HEK293 (cell line): ENCODE measurements around the gene EFNB1.

Source experiments
- CTCF ChIA-PET: fragments of 350-600 bp; formaldehyde crosslinking; extraction: SDS; loops from one replicate; lab custom pipeline; 2021; ENCODE audit warnings: antibody characterized with exemption; lab: Yijun Ruan, JAX
- POLR2A ChIA-PET: fragments of 300-600 bp; formaldehyde crosslinking; extraction: SDS; loops from one replicate; lab custom pipeline; 2020; ENCODE audit warnings: antibody characterized with exemption, inconsistent platforms; lab: Yijun Ruan, JAX
- H3K27ac ChIP-seq: fragments of 200-500 bp; sonication (Bioruptor generic); 2 replicates; pipeline ENCODE4 v1.5.1; 2014; ENCODE audit warnings: low read depth, low read length, control low read depth, inconsistent platforms; ENCODE audit errors: extremely low read depth
- H3K36me3 ChIP-seq, 2 experiments: fragments of 200-500 bp in 1 of 2; sonication (Bioruptor generic) in 1 of 2; 1 replicate in 1 of 2; 2 replicates in 1 of 2; pipeline ENCODE4 v1.5.1; 2014 to 2017; ENCODE audit warnings: inconsistent platforms in 2 of 2, low read length in 2 of 2; ENCODE audit not compliant: control insufficient read depth in 2 of 2, insufficient read depth in 1 of 2
- H3K4me1 ChIP-seq: fragments of 200-500 bp; sonication (Bioruptor generic); 2 replicates; pipeline ENCODE4 v1.5.1; 2014; ENCODE audit warnings: mild to moderate bottlenecking, low read length, inconsistent platforms; ENCODE audit not compliant: control insufficient read depth, insufficient read depth
- H3K4me3 ChIP-seq: 2 replicates; pipeline ENCODE4 v1.5.1; 2011; ENCODE audit warnings: low read depth, mild to moderate bottlenecking, control low read depth, low read length, moderate library complexity
- H3K9me3 ChIP-seq: fragments of 200-500 bp; sonication (Bioruptor generic); 2 replicates; pipeline ENCODE4 v1.5.1; 2014; ENCODE audit warnings: low read depth, low read length, inconsistent platforms; ENCODE audit not compliant: control insufficient read depth, insufficient read depth
- GLI4 ChIP-seq: fragments of 450-650 bp; formaldehyde crosslinking; IDR thresholded peaks from 2 replicates; pipeline ENCODE4 v1.5.1; 2016; ENCODE audit warnings: missing biosample characterization, missing genetic modification characterization
- KLF8 ChIP-seq: fragments of 450-650 bp; formaldehyde crosslinking; IDR thresholded peaks from 2 replicates; pipeline ENCODE4 v1.5.1; 2016; ENCODE audit warnings: missing biosample characterization, missing genetic modification characterization
- KLF9 ChIP-seq: fragments of 450-650 bp; formaldehyde crosslinking; IDR thresholded peaks from 2 replicates; pipeline ENCODE4 v1.5.1; 2016; ENCODE audit warnings: missing biosample characterization, missing genetic modification characterization, low read depth
- MYNN ChIP-seq: fragments of 450-650 bp; formaldehyde crosslinking; IDR thresholded peaks from 2 replicates; pipeline ENCODE4 v1.5.1; 2016; ENCODE audit warnings: missing biosample characterization, missing genetic modification characterization, borderline replicate concordance
- REST ChIP-seq: fragments of 450-650 bp; formaldehyde crosslinking; IDR thresholded peaks from 2 replicates; pipeline ENCODE4 v1.5.1; 2016; ENCODE audit warnings: missing biosample characterization, missing genetic modification characterization
- ZFP41 ChIP-seq: fragments of 450-650 bp; formaldehyde crosslinking; IDR thresholded peaks from 2 replicates; pipeline ENCODE4 v1.5.1; 2016; ENCODE audit warnings: missing biosample characterization, missing genetic modification characterization, borderline replicate concordance
- ZIC2 ChIP-seq: fragments of 450-650 bp; formaldehyde crosslinking; IDR thresholded peaks from 2 replicates; pipeline ENCODE4 v1.5.1; 2016; ENCODE audit warnings: missing biosample characterization, missing genetic modification characterization
- ZNF10 ChIP-seq: fragments of 450-650 bp; formaldehyde crosslinking; IDR thresholded peaks from 2 replicates; pipeline ENCODE4 v1.5.1; 2017; ENCODE audit warnings: missing biosample characterization, missing genetic modification characterization
- ZNF266 ChIP-seq: fragments of 450-650 bp; formaldehyde crosslinking; IDR thresholded peaks from 2 replicates; pipeline ENCODE4 v1.5.1; 2016; ENCODE audit warnings: missing biosample characterization, missing genetic modification characterization, low read depth
- ZNF311 ChIP-seq: fragments of 450-650 bp; formaldehyde crosslinking; IDR thresholded peaks from 2 replicates; pipeline ENCODE4 v1.5.1; 2017; ENCODE audit warnings: missing biosample characterization, missing genetic modification characterization, borderline replicate concordance
- ZNF423 ChIP-seq: fragments of 450-650 bp; formaldehyde crosslinking; IDR thresholded peaks from 2 replicates; pipeline ENCODE4 v1.5.1; 2016; ENCODE audit warnings: missing biosample characterization, missing genetic modification characterization
- ZNF501 ChIP-seq: fragments of 450-650 bp; formaldehyde crosslinking; IDR thresholded peaks from 2 replicates; pipeline ENCODE4 v1.5.1; 2016; ENCODE audit warnings: missing biosample characterization, missing genetic modification characterization
- ZNF518A ChIP-seq: fragments of 450-650 bp; formaldehyde crosslinking; conservative IDR thresholded peaks from 2 replicates; pipeline ENCODE4 v1.5.1; 2016; ENCODE audit warnings: low read depth, missing biosample characterization, missing genetic modification characterization
- ZNF561 ChIP-seq: fragments of 450-650 bp; IDR thresholded peaks from 2 replicates; pipeline ENCODE4 v1.5.1; 2018; ENCODE audit warnings: missing biosample characterization, missing genetic modification characterization, borderline replicate concordance
- ZNF585B ChIP-seq: fragments of 450-650 bp; formaldehyde crosslinking; IDR thresholded peaks from 2 replicates; pipeline ENCODE4 v1.5.1; 2016; ENCODE audit warnings: missing biosample characterization, missing genetic modification characterization
- ZNF596 ChIP-seq: fragments of 450-650 bp; IDR thresholded peaks from 2 replicates; pipeline ENCODE4 v1.5.0; 2018; ENCODE audit warnings: missing biosample characterization, mild to moderate bottlenecking, missing genetic modification characterization, moderate library complexity
- ZNF654 ChIP-seq: fragments of 450-650 bp; formaldehyde crosslinking; IDR thresholded peaks from 2 replicates; pipeline ENCODE4 v1.5.1; 2016; ENCODE audit warnings: low read depth, missing biosample characterization, missing genetic modification characterization

Gene EFNB1

GRCh38 chrX:68807818-68808217 lies 21.0 kb upstream of the EFNB1 start:
- Histone ChIP-seq H3K36me3 (no peaks in the 10 kb centered on the region), H3K4me3 (no peak overlapping the region), H3K9me3 (peaks cover 4% of the 10 kb centered on the region; the same call in 1 of the 2 replicates), H3K27ac (no peak overlapping the region), H3K4me1 (no peaks in the 10 kb centered on the region)
- CTCF ChIA-PET: interaction anchor here (0.6 to 5.1 kb wide), 23 partner anchors 9 to 1156 kb away, joined by 3 to 62 read pairs (median 4); partner anchors contain the start of gene EFNB1
- TF ChIP-seq ZNF10 (tag by site-specific recombination) (no peak), ZNF501 (tag by site-specific recombination) (no peak), ZNF654 (tag by site-specific recombination) (peak; percentile 37)
- POLR2A ChIA-PET: no interaction called here

GRCh38 chrX:68808686-68809357 lies 20.0 kb upstream of the EFNB1 start:
- TF ChIP-seq ZNF596 (tag by site-specific recombination) (peak; percentile 98), ZNF423 (tag by site-specific recombination) (no peak), KLF9 (tag by site-specific recombination) (no peak), ZNF654 (tag by site-specific recombination) (peak; percentile 5; the same call in 1 of the 2 replicates), ZNF311 (no peak)
- Histone ChIP-seq H3K9me3 (peaks cover 9% of the 10 kb centered on the region), H3K4me1 (no peaks in the 10 kb centered on the region), H3K27ac (no peak overlapping the region), H3K4me3 (no peak overlapping the region), H3K36me3 (no peaks in the 10 kb centered on the region)
- ChIA-PET POLR2A (no interaction called here), CTCF (interaction anchor here (0.6 to 5.1 kb wide), 16 partner anchors 8 to 1114 kb away, joined by 3 to 62 read pairs (median 5); partner anchors contain the start of gene EFNB1)

- ChIA-PET CTCF (interaction anchor here (0.5 to 4.0 kb wide), 9 partner anchors 8 to 567 kb away, joined by 3 to 33 read pairs (median 4); partner anchors contain the start of gene EFNB1), POLR2A (no interaction called here)
- H3K36me3 ChIP-seq: no peaks in the 10 kb centered on the region
- no peaks in the 10 kb centered on the region for H3K4me1 ChIP-seq
- no peak overlapping the region for H3K27ac ChIP-seq
- H3K4me3 ChIP-seq: no peak overlapping the region
- no peak for TF ChIP-seq ZIC2 (tag by site-specific recombination)
- no peak for TF ChIP-seq ZNF585B
- H3K9me3 ChIP-seq: no peaks in the 10 kb centered on the region
These were observed 8.2 kb upstream of the EFNB1 start for GRCh38 chrX:68820476-68821110.

- Histone ChIP-seq H3K36me3 (no peaks in the 10 kb centered on the region), H3K9me3 (no peaks in the 10 kb centered on the region), H3K4me3 (no peak overlapping the region), H3K4me1 (no peaks in the 10 kb centered on the region), H3K27ac (no peak overlapping the region)
- CTCF ChIA-PET: interaction anchor here (1.2 to 4.0 kb wide), 13 partner anchors 7 to 625 kb away, joined by 3 to 33 read pairs (median 4); partner anchors contain the start of gene EFNB1
- POLR2A ChIA-PET: no interaction called here
- TF ChIP-seq ZNF561 (tag by site-specific recombination) (no peak), ZFP41 (tag by site-specific recombination) (no peak), GLI4 (tag by site-specific recombination) (no peak), ZNF266 (tag by site-specific recombination) (no peak), REST (tag by site-specific recombination) (no peak), MYNN (tag by site-specific recombination) (no peak), KLF8 (tag by site-specific recombination) (no peak), ZNF518A (tag by site-specific recombination) (no peak)
These were observed 7.2 kb upstream of the EFNB1 start for GRCh38 chrX:68821616-68822015.
